Measurements from ENCODE around the gene CTSE.

The CTSE gene

DNA sequence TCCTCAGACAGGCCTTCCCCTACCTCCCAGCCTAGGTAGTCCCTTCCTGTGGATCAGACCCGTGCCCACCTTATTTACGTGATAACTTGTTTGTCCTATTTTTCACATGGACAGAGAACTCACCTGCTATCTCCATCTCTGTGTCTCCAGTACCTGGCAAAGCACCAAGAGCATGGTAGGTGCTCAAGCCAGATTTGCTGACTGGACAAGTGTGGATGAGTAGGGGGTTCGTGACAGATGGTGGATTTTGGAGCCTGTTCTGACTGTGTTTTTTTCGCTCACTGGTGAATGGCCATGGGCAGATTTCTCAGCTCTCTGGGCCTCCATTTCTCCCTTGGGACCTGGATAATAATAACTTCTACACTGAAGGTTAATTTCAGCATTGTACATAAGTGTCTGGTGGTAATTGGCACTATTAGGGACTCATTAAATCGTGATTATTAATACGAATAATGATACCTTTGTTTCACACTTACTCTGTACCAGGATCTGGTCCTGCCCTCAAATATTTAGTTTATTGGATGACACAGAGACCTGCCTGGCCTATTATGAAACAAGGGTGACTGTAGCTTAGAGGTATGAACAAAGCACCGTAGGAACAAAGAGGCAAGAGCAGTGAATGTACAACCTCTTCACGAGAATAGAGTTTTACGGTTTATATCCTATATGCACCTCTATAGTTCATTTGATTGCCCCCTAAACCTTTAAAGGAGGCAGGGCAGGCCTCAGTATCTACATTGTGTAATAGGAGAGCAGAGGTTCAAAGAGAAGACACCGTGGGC is 56.0 kb downstream of the CTSE start:
- DNase-seq, result peak; percentile 26

DNA sequence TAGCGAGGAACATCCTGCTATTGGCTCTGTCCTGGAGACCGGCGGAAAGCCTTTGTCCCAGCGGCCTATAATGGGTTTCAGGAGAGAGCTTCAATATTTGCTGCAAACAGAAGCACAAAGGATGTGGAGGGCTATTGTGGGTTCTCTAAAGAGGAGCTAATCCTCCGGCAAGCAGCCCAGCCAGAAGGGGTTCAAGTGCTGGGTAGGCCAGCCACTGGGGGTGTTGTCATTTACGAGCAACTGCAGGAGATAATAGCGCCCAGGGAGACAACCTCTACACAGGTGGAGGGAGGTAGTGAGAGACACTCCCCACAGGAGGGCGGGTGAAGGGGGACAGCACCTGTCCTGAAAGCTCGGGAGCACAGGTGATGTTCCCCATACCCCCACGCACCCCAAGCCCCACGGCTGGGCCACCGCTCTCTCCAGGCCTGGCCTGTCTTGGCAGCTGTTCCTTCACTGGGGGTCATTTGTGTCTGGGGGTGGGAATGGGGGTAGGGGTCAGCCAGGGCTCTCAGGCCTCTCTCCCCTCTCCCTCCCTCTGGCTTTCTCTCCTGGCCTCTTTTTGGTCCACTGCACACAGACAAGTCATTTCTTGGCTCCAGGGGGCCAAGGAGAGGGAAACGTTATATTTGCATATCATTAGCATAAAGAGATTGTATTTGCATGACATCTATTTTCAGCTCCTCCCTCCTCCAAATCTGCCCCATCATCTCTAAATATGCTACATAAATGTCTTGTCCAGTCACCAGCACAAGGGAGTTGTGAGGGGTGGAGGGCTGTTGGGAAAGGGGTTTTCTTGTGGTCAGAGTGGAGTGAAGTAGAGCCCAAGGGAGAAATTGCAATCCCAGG is 58.4 kb downstream of the CTSE start:
- DNase-seq, result no peak

DNA sequence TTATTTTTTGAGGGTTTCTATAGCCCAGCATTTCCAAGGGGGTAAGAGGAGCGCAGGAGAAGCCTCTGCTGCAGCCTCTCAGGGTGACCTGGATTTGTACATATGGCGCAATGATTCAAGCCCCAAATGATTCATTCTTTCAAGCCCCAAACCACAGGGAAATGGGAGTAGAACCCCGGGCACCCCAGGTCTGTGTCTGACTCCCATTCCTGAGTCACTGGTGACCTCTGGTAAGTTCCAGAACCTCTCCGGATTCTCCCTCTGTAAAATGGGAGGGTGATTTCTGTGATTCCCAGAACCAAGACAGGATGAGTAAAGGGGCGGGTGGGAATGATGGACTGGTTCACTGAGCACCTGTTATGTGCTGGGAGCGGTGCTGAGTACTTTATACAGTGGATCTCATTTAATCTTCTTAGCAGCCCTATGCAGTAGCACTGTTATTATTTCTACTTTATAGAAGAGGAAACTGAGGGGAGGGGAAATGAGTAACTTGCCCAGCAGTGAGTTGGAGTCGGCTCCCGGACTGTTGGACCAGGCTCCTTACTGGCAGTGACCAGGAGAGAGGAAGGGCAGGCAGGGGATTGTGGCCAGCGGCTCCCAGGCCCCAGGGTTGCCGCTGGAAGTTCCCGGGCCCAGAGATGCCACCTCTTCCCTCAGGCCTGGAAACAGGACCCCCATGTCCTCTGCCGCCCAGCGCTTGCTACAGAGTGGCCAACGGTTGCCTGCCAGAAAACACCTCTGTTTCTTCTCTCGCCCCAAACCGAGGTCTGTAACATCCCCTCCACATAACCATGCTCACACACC is 60.1 kb downstream of the CTSE start:
- no peak for DNase-seq

DNA sequence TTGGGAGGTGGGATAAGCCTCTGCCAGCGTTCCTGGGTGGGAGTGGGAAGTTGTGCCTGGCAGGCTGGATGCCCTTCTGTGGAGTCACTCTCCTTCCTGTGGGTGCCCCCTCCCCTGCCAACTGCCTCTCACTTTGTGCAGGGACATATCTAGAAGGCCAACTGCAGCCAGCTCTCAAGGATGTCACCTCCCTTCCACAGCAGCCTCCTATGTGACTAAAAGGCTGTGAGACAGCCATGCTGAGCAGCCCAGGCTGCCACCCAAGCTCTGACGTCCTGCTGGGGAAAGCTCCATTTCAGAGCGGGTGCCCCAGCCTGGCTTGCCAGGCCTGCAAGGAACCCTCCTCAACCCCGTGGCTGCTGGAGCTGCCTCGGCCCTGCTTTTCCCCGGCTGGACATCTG is 60.9 kb downstream of the CTSE start:
- DNase-seq, result no peak

DNA sequence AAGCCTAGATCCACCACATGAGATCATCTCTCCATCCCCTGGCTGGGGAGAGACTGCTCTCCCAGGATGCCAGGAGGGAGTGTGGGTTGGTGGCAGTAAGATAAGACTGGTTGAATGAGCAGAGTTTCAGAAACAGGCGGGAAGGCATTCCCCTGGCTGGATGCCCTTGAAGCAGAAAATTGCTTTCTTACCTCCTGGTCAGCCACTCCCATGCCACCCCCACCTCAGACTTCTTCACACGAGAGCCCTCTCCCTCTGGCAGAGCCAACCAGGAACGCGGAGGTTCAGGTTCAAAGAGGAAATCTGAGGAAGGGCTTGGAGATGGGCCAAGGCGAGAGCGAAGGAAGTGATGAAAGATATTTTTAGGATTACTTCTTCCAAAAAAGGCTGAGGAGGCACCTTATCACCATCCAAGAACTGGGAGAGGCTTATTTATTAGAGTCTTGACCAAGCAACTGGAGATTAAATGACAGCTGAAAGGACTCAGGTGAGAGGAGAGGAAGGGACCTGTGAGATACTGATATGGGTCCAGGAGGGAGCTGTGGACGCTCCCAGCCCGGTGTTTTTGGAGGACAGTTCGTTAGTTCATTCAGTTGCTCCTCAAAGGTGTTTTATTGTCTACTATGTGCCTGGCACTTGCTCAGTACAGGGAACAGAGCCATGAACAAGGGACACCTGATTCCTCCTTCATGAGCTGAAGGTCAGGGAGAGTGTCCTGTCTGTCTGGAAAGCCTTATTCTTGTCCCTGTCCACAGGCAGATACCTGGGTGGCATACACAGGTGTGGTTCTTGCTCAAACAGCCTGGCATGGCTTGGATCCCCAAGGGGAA is 61.5 kb downstream of the CTSE start:
- DNase-seq, result no peak

DNA sequence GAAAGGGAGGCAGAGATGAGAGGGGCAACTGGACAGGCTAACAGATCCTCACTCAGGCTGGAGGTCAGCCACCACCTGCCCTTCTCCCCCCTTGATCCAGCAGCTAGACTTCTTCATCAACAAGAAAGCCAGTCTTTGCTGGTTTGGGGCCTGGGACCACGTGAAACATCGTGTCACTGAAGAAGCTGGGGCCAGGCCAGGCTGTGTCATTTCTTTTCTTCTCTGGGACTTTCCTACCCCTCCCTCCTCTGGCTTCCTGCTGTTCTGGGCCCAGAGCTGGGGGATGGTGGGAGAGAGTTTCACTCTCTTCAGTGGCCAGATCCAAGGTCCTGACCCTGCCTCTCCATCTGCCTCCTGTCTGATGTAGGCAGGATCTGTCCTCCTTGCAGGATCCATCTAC is 62.3 kb downstream of the CTSE start:
- no peak for DNase-seq

DNA sequence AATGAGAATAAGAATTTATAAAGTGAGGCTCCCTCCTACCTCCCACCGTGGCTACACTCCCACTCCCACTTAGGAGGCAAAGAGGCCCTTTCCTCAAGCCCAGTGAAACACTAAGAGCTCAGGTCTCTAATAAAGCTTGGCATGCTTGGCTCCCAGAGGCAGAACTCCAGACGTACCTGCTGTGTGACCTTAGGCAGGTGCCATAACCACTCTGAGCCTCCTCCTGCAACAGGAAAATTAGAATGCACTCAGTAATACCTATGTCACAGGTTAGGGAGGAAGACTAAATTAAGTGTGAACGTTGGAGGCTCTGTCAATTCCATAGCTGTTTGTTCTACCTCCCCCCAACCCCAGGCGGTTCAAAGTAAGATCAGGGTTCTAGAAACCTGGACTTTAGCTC is 63.9 kb downstream of the CTSE start:
- DNase-seq, result no peak
